ENCODE results near the gene IL17REL.
"Not testable (repeated sequence)": the region's sequence is repeated elsewhere in the genome, so short reads cannot be mapped to it uniquely, and the experiment has no call there.

- not testable (repeated sequence) for TF ChIP-seq POLR2A, CTCF (IDR thresholded peaks at IDR 0.05)
Measured at GRCh38 chr22:49981799-49982198, 30.8 kb downstream of the IL17REL start.

Measured in lower leg skin (tissue), 3 donors.